T-cell (primary cell): ENCODE measurements around the gene ELMO1. TPM values are rescaled to one million over a fixed set of nuclear protein-coding genes. Genes with fewer than 3 reads are reported as not detected.

Source experiments
- ATAC-seq, 4 experiments: fragments of 200-7000 bp in 3 of 4; fragments of 150-1000 bp in 1 of 4; cut with Tn5 transposase; replicated peaks in 1 of 4; 1 replicate in 3 of 4; 2 replicates in 1 of 4; pipeline ENCODE4 v1.10.0; 2021; ENCODE audit warnings: moderate library complexity in 3 of 4, mild to moderate bottlenecking in 2 of 4, moderate number of reproducible peaks in 1 of 4
- CTCF ChIA-PET, 2 donors: fragments of 300-600 bp; sonication (Branson Sonifier 250); formaldehyde crosslinking; loops; one replicate each; lab custom pipeline; 2022; ENCODE audit warnings: antibody characterized with exemption in 2 of 2; lab: Charles Lee
- POLR2A ChIA-PET, 2 donors: fragments of 300-600 bp; sonication (Branson Sonifier 250); formaldehyde crosslinking; loops; one replicate each; lab custom pipeline; 2022; ENCODE audit warnings: antibody characterized with exemption in 2 of 2; lab: Charles Lee
- DNase-seq, 35 experiments: peaks; one replicate each; pipeline versions ENCODE4 v3.0.0 to v3.0.0-alpha.2; 2013 to 2023
- H3K27ac ChIP-seq: one replicate; pipeline ENCODE4 v1.5.1; 2013; ENCODE audit warnings: low read length
- H3K27me3 ChIP-seq, 2 experiments: replicated peaks in 1 of 2; 1 replicate in 1 of 2; 2 replicates in 1 of 2; pipeline versions ENCODE4 v1.6.1 to v1.7.0; 2013; ENCODE audit warnings: low read length in 1 of 2, mixed read lengths in 1 of 2; ENCODE audit not compliant: control insufficient read depth in 2 of 2, insufficient read depth in 2 of 2; ENCODE audit errors: extremely low read depth in 1 of 2
- H3K36me3 ChIP-seq, 2 donors: 1 replicate in 1 of 2; 2 replicates in 1 of 2; pipeline versions ENCODE4 v1.6.1 to v1.7.0; 2013; ENCODE audit warnings: low read length in 1 of 2; ENCODE audit not compliant: control insufficient read depth in 2 of 2, insufficient read depth in 1 of 2; ENCODE audit errors: extremely low read depth in 1 of 2
- H3K4me1 ChIP-seq, 2 experiments: 1 replicate in 1 of 2; 2 replicates in 1 of 2; pipeline versions ENCODE4 v1.6.1 to v1.7.0; 2013; ENCODE audit warnings: low read length in 2 of 2, mixed read lengths in 1 of 2; ENCODE audit not compliant: insufficient read depth in 2 of 2, control insufficient read depth in 1 of 2; ENCODE audit errors: extremely low read depth in 1 of 2
- H3K4me3 ChIP-seq, 2 donors: 1 replicate in 1 of 2; 2 replicates in 1 of 2; pipeline versions ENCODE4 v1.5.1 to v1.7.0; 2013; ENCODE audit warnings: mild to moderate bottlenecking in 2 of 2, low read length in 1 of 2, moderate library complexity in 1 of 2; ENCODE audit not compliant: control insufficient read depth in 1 of 2; ENCODE audit errors: extremely low read depth in 1 of 2
- H3K9me3 ChIP-seq: 2 replicates; pipeline ENCODE4 v1.7.0; 2013
- H3K27ac Mint-ChIP-seq, 2 donors: one replicate each; pipeline ENCODE4 v1.8.0; 2020 to 2021; ENCODE audit warnings: mild to moderate bottlenecking in 2 of 2, mixed read lengths in 2 of 2
- H3K27me3 Mint-ChIP-seq, 2 donors: one replicate each; pipeline ENCODE4 v1.8.0; 2021 to 2022; ENCODE audit warnings: mixed read lengths in 2 of 2
- H3K36me3 Mint-ChIP-seq: one replicate; pipeline ENCODE4 v1.8.0; 2021; ENCODE audit warnings: mixed read lengths
- H3K4me1 Mint-ChIP-seq, 3 donors: one replicate each; pipeline ENCODE4 v1.8.0; 2020 to 2022; ENCODE audit warnings: mixed read lengths in 3 of 3, mild to moderate bottlenecking in 1 of 3
- H3K4me3 Mint-ChIP-seq, 3 donors: one replicate each; pipeline ENCODE4 v1.8.0; 2020 to 2022; ENCODE audit warnings: mild to moderate bottlenecking in 3 of 3, mixed read lengths in 3 of 3, moderate library complexity in 3 of 3
- H3K9me3 Mint-ChIP-seq, 3 donors: one replicate each; pipeline ENCODE4 v1.8.0; 2020 to 2022; ENCODE audit warnings: mixed read lengths in 3 of 3
- WGBS: methylation state at CpG from one replicate; pipeline ENCODE4 v1.1.5; 2013; ENCODE audit warnings: missing lambda C conversion rate; ENCODE audit not compliant: insufficient coverage; 5-methylcytosine and 5-hydroxymethylcytosine counted together
- total RNA-seq, 35 experiments: library from RNA in 6 of 35; stranded (reverse) in 6 of 35; fragments of 120-200 nt in 1 of 35; gene quantifications; one replicate each; pipeline versions ENCODE4 v1.2.1 to v1.2.4 and lab custom pipeline; 2013 to 2026

Gene ELMO1
- total RNA-seq, 5 donors from 2014 or later (not counting 1 experiment from before 2014, with no cell fraction given), result 101 to 149 (median 113) TPM

DNA sequence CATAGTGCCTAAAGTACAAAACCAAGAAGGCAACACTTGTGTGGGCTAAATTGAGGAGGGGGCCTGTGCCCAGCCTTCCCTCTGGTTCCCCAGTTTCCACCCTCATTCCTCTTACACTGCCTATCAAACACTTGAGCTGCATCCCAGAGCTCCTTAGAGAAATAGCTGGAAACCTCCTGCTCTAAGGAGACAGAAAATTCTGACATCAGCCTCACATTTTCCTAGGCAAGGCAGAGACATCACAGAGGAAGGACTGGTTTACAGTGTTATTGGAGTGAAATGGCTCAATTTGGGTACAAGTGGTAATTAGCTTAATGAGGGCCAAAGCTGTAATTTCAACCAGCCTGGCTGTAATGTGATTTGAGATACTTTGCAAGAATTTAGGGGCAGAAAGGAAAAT lies 532.0 kb downstream of the ELMO1 start:
- H3K27ac Mint-ChIP-seq, result no peak overlapping the region
- DNase-seq, result no peak
- H3K4me1 Mint-ChIP-seq, result peaks cover 8 to 23% (median 18%) of the 10 kb centered on the region in 3 donors
- Histone ChIP-seq H3K4me3 (no peak overlapping the region), H3K27me3 (no peaks in the 10 kb centered on the region), H3K27ac (no peak overlapping the region), H3K4me1 (no peaks in the 10 kb centered on the region), H3K36me3 (no peaks in the 10 kb centered on the region), H3K9me3 (no peaks in the 10 kb centered on the region)
- POLR2A ChIA-PET, result no interaction called here
- H3K9me3 Mint-ChIP-seq, result peaks cover under 1 to 6% (median 5%) of the 10 kb centered on the region in 3 donors
- ATAC-seq, result no peak
- peaks cover 68% of the 10 kb centered on the region for H3K36me3 Mint-ChIP-seq
- no peaks in the 10 kb centered on the region for H3K27me3 Mint-ChIP-seq
- CTCF ChIA-PET, result no interaction called here
- H3K4me3 Mint-ChIP-seq, result no peak overlapping the region

DNA sequence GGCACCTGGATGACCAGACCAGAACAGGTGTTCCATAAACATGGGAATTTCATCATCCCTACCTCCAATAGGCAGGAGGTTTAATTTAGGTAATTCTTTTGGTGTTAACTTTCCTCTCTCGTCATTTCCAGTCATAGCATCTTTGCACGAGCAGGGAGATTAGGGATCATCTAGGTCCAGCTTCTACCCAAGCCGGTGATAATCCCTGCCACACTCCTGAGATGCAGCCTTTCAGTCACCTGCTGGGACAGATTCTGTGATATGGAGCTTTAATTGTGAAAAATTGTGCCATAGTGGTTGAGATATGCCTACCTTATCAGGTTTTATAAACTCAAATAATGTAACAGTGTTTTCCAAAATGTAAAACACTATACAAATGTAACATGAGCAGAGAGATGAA lies 532.5 kb downstream of the ELMO1 start:
- no peak overlapping the region for H3K27ac ChIP-seq
- Mint-ChIP-seq H3K27me3 (no peaks in the 10 kb centered on the region), H3K4me1 (peaks cover 8 to 23% (median 18%) of the 10 kb centered on the region in 3 donors), H3K27ac (no peak overlapping the region), H3K4me3 (no peak overlapping the region), H3K36me3 (peaks cover 67% of the 10 kb centered on the region), H3K9me3 (peaks cover 0 to under 1% (median under 1%) of the 10 kb centered on the region in 3 donors)
- CTCF ChIA-PET, result no interaction called here
- H3K4me3 ChIP-seq, result no peak overlapping the region
- H3K4me1 ChIP-seq, result no peaks in the 10 kb centered on the region
- no peaks in the 10 kb centered on the region for H3K27me3 ChIP-seq
- no peaks in the 10 kb centered on the region for H3K36me3 ChIP-seq
- POLR2A ChIA-PET, result no interaction called here
- no peak for DNase-seq
- no peaks in the 10 kb centered on the region for H3K9me3 ChIP-seq
- no CpG with 5 or more reads among the region's 3 CpGs for WGBS
- no peak for ATAC-seq

DNA sequence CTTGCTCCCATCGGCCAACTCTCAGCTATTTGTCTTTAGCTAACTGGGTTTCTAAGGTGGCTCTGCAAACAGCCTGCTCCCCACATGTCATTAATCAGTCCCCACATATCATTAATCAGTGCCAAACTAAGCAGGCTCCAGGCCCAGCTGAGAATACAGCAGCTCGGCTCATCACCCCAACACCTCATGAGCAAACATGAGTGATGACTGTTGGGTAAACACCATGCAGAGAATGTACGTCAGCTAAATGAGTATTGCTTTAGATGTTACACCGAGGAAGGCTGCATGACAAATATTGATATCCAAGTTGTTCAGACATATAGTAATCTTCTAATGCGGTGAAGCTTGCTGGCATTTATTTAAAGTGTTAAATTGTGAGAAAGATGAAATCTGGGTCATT lies 536.9 kb downstream of the ELMO1 start:
- H3K9me3 Mint-ChIP-seq, result no peaks in the 10 kb centered on the region
- H3K36me3 Mint-ChIP-seq, result peaks cover 71% of the 10 kb centered on the region
- POLR2A ChIA-PET, result no interaction called here
- no peaks in the 10 kb centered on the region for H3K4me1 ChIP-seq
- H3K4me3 Mint-ChIP-seq, result no peak overlapping the region
- H3K9me3 ChIP-seq, result no peaks in the 10 kb centered on the region
- H3K27me3 Mint-ChIP-seq, result no peaks in the 10 kb centered on the region
- WGBS, result 87% methylated on average over 3 of the region's 5 CpGs
- no peak overlapping the region for H3K4me3 ChIP-seq
- H3K4me1 Mint-ChIP-seq, result peaks cover 8 to 47% (median 24%) of the 10 kb centered on the region in 3 donors
- H3K27ac ChIP-seq, result no peak overlapping the region
- CTCF ChIA-PET, result interaction anchor here in 1 of 2 donors (0.5 kb wide), 1 partner anchor 194 kb away, joined by 3 read pairs; no protein-coding TSS in a partner anchor
- ATAC-seq (no peak), DNase-seq (no peak)
- no peaks in the 10 kb centered on the region for H3K27me3 ChIP-seq
- no peaks in the 10 kb centered on the region for H3K36me3 ChIP-seq
- H3K27ac Mint-ChIP-seq, result no peak overlapping the region

DNA sequence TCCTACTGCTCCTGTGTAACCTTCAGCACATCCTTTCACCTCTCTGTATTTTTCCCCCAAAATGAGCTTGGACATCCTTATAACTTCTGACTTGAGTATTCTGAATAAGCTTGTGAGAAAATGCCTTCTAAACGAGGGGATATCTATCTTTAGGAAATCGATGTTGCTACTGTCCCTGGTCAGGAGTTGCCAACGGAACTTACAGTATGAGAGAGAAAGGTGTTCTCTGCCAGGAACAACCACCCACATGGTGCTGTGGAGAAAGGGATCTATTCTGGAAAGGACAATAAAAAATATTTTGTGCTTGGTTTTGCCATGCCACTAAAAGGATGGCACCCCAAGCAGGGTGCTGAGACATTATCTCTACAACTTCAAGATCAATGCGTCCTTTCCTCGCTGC lies 537.8 kb downstream of the ELMO1 start:
- no peak overlapping the region for H3K27ac ChIP-seq
- H3K27me3 ChIP-seq, result no peaks in the 10 kb centered on the region
- Mint-ChIP-seq H3K27me3 (no peaks in the 10 kb centered on the region), H3K36me3 (peaks cover 69% of the 10 kb centered on the region), H3K4me1 (peaks cover 10 to 41% (median 28%) of the 10 kb centered on the region in 3 donors), H3K9me3 (no peaks in the 10 kb centered on the region), H3K4me3 (no peak overlapping the region), H3K27ac (no peak overlapping the region)
- H3K9me3 ChIP-seq, result no peaks in the 10 kb centered on the region
- DNase-seq (no peak), ATAC-seq (no peak)
- CTCF ChIA-PET, result interaction anchor here in 1 of 2 donors (0.6 kb wide), 1 partner anchor 591 kb away, joined by 4 read pairs; no protein-coding TSS in a partner anchor
- no peaks in the 10 kb centered on the region for H3K4me1 ChIP-seq
- no CpG with 5 or more reads among the region's 5 CpGs for WGBS
- POLR2A ChIA-PET, result no interaction called here
- H3K36me3 ChIP-seq, result no peaks in the 10 kb centered on the region
- no peak overlapping the region for H3K4me3 ChIP-seq

DNA sequence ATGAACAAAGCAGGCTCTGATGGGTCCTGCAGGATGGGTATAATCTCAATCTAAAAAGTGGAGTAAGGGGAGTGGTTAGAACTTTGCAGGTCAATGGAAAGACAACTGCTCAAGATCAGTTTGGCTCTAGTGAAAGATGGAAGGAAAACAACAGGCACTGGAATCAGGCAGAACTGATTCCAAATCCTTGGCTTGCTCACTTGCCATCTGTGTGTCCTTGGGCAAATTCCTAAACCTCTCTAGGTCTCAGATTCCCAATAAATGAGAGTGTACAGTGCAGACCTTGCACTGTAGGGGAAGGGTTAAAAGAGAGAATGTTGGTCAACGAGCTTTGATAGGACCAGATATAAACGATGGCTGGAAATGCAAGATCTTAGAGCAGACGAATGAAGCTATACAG lies 538.3 kb downstream of the ELMO1 start:
- WGBS, result no CpG with 5 or more reads among the region's 3 CpGs
- no peaks in the 10 kb centered on the region for H3K9me3 Mint-ChIP-seq
- Histone ChIP-seq H3K9me3 (no peaks in the 10 kb centered on the region), H3K27ac (no peak overlapping the region), H3K36me3 (no peaks in the 10 kb centered on the region), H3K27me3 (no peaks in the 10 kb centered on the region), H3K4me3 (no peak overlapping the region), H3K4me1 (no peaks in the 10 kb centered on the region)
- ATAC-seq (no peak), DNase-seq (no peak)
- H3K36me3 Mint-ChIP-seq, result peaks cover 69% of the 10 kb centered on the region
- H3K4me1 Mint-ChIP-seq, result peaks cover 10 to 41% (median 28%) of the 10 kb centered on the region in 3 donors
- ChIA-PET CTCF (no interaction called here), POLR2A (no interaction called here)
- no peak overlapping the region for H3K27ac Mint-ChIP-seq
- H3K27me3 Mint-ChIP-seq, result no peaks in the 10 kb centered on the region
- no peak overlapping the region for H3K4me3 Mint-ChIP-seq

DNA sequence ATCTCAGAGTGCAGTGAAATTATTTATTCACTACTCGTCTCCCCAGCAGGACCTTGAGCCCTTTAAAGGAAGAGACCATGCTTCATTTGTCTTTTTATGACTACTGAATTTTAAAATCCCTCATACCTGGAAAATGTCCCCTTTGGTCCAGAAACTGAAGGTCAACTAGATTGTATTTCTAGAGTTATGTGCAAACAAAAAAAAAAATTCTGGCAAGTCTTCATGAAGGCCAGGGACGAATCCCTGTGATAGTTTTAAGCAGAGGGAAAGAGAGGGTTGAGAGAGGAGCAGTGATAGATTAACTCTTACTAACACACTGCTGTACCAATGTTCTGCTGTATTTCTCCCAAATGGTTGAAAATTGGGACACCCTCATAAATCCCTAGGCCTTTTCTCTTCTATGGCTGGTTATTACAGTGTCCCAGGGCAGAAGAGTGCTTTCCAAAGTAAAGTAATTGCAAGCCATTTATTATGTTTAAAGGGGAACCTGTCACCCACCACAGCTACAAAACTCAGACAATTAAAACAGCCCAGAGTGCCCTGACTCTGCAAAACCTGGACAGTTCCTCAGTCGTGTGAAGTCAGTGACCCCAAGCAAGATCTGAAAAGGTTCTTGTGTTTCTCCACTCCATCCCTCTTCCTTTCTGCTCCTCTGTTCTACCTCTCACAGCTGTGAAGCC lies 541.6 kb downstream of the ELMO1 start:
- H3K27ac Mint-ChIP-seq, result no peak overlapping the region
- H3K36me3 Mint-ChIP-seq, result peaks cover 75% of the 10 kb centered on the region
- Histone ChIP-seq H3K4me3 (no peak overlapping the region), H3K9me3 (no peaks in the 10 kb centered on the region), H3K27me3 (no peaks in the 10 kb centered on the region), H3K27ac (no peak overlapping the region), H3K4me1 (no peaks in the 10 kb centered on the region), H3K36me3 (peaks cover 0 to 2% of the 10 kb centered on the region in 2 donors)
- peaks cover 15 to 41% (median 25%) of the 10 kb centered on the region in 3 donors for H3K4me1 Mint-ChIP-seq
- DNase-seq, result no peak
- no peak for ATAC-seq
- H3K9me3 Mint-ChIP-seq, result peaks cover 0 to 5% (median 0%) of the 10 kb centered on the region in 3 donors
- no peaks in the 10 kb centered on the region for H3K27me3 Mint-ChIP-seq
- no peak overlapping the region for H3K4me3 Mint-ChIP-seq
- ChIA-PET POLR2A (no interaction called here), CTCF (no interaction called here)
- 38% methylated on average over 1 of the region's 3 CpGs for WGBS
